ENCODE results near the gene DISP3.

Gene DISP3

GRCh38 chr1:11478571-11479374 lies at the start of gene DISP3:
Gene DISP3, plus strand, starts transcription at chr1:11479155. Its CDS starts 21,838 bp downstream, at chr1:11500993.
- peak within 1 kb of the TSS; percentile 92 for H2AFZ ChIP-seq (ENCODE audit: low read depth, low read length)
- peak; percentile 94 for DNase-seq
- peaks cover 4% of the 10 kb centered on the region for H4K20me1 ChIP-seq (ENCODE audit: insufficient read depth, low read length)
- peak within 1 kb of the TSS; percentile 82 for H3K9ac ChIP-seq (ENCODE audit: low read depth, low read length)
- peak; percentile 94 for ATAC-seq (ENCODE audit: insufficient read depth, low read depth)
- H3K4me3 ChIP-seq (ENCODE audit: low read depth in 1 of 2, low read length in 2 of 2): peak within 1 kb of the TSS; percentile 47 to 88; a peak in 3 of 4 replicates
- peak within 1 kb of the TSS; percentile 99 for H3K4me2 ChIP-seq (ENCODE audit: insufficient read depth, low read length)
- TF ChIP-seq CTCF (IDR thresholded peaks at IDR 0.05; ENCODE audit: borderline replicate concordance, extremely low read depth, low read length, poor library complexity, severe bottlenecking): peak; percentile 85
- TF ChIP-seq EZH2 (IDR thresholded peaks at IDR 0.05; ENCODE audit: borderline replicate concordance, low read depth, low read length, severe bottlenecking): no peak
- H3K27ac ChIP-seq (ENCODE audit: low read length): peak within 1 kb of the TSS; percentile 90
- no peaks in the 10 kb centered on the region for H3K79me2 ChIP-seq (ENCODE audit: insufficient read depth, low read length)
- H3K9me3 ChIP-seq (ENCODE audit: insufficient read depth, low read length, severe bottlenecking): no peaks in the 10 kb centered on the region
- no peaks in the 10 kb centered on the region for H3K36me3 ChIP-seq (ENCODE audit: insufficient read depth, low read length)
- H3K27me3 ChIP-seq (ENCODE audit: insufficient read depth, low read length, poor library complexity): no peaks in the 10 kb centered on the region
- H3K4me1 ChIP-seq (ENCODE audit: insufficient read depth, low read length): peaks cover 23% of the 10 kb centered on the region

- Histone ChIP-seq H3K4me1 (ENCODE audit: insufficient read depth, low read length) (no peaks in the 10 kb centered on the region), H2AFZ (ENCODE audit: low read depth, low read length) (no peak overlapping the region), H3K36me3 (ENCODE audit: insufficient read depth, low read length) (no peaks in the 10 kb centered on the region), H3K9ac (ENCODE audit: low read depth, low read length) (no peak overlapping the region), H3K27ac (ENCODE audit: low read length) (no peak overlapping the region), H3K27me3 (ENCODE audit: insufficient read depth, low read length, poor library complexity) (no peaks in the 10 kb centered on the region), H3K79me2 (ENCODE audit: insufficient read depth, low read length) (no peaks in the 10 kb centered on the region), H3K4me3 (ENCODE audit: low read depth in 1 of 2, low read length in 2 of 2) (no peak overlapping the region), H4K20me1 (ENCODE audit: insufficient read depth, low read length) (no peaks in the 10 kb centered on the region), H3K9me3 (ENCODE audit: insufficient read depth, low read length, severe bottlenecking) (no peaks in the 10 kb centered on the region), H3K4me2 (ENCODE audit: insufficient read depth, low read length) (no peak overlapping the region)
- DNase-seq (no peak), ATAC-seq (ENCODE audit: insufficient read depth, low read depth) (no peak)
- no peak for TF ChIP-seq CTCF (IDR thresholded peaks at IDR 0.05; ENCODE audit: borderline replicate concordance, extremely low read depth, low read length, poor library complexity, severe bottlenecking)
- TF ChIP-seq EZH2 (IDR thresholded peaks at IDR 0.05; ENCODE audit: borderline replicate concordance, low read depth, low read length, severe bottlenecking): no peak
These were observed 49.7 kb upstream of the DISP3 start for GRCh38 chr1:11429226-11429625.

GRCh38 chr1:11429935-11430334 lies 49.0 kb upstream of the DISP3 start:
- Histone ChIP-seq H3K27me3 (ENCODE audit: insufficient read depth, low read length, poor library complexity) (no peaks in the 10 kb centered on the region), H3K79me2 (ENCODE audit: insufficient read depth, low read length) (no peaks in the 10 kb centered on the region), H3K9me3 (ENCODE audit: insufficient read depth, low read length, severe bottlenecking) (no peaks in the 10 kb centered on the region), H3K4me1 (ENCODE audit: insufficient read depth, low read length) (no peaks in the 10 kb centered on the region), H2AFZ (ENCODE audit: low read depth, low read length) (no peak overlapping the region), H3K4me2 (ENCODE audit: insufficient read depth, low read length) (no peak overlapping the region), H3K4me3 (ENCODE audit: low read depth in 1 of 2, low read length in 2 of 2) (no peak overlapping the region), H4K20me1 (ENCODE audit: insufficient read depth, low read length) (no peaks in the 10 kb centered on the region), H3K27ac (ENCODE audit: low read length) (no peak overlapping the region), H3K9ac (ENCODE audit: low read depth, low read length) (no peak overlapping the region), H3K36me3 (ENCODE audit: insufficient read depth, low read length) (no peaks in the 10 kb centered on the region)
- no peak for TF ChIP-seq EZH2 (IDR thresholded peaks at IDR 0.05; ENCODE audit: borderline replicate concordance, low read depth, low read length, severe bottlenecking)
- TF ChIP-seq CTCF (IDR thresholded peaks at IDR 0.05; ENCODE audit: borderline replicate concordance, extremely low read depth, low read length, poor library complexity, severe bottlenecking): no peak
- DNase-seq (no peak), ATAC-seq (ENCODE audit: insufficient read depth, low read depth) (no peak)

Data from DND-41 (cell line).